HepG2 (cell line): Measurements from ENCODE around the gene CERT1. TPM values are rescaled to one million over a fixed set of nuclear protein-coding genes. Genes with fewer than 3 reads are reported as not detected.

ENCODE experiments used
- HMGXB3 ChIP-seq: sonication (generic); formaldehyde crosslinking; IDR thresholded peaks from 2 replicates; pipeline ENCODE4 v1.4.0; 2020; ENCODE audit warnings: missing genetic modification reagents, borderline replicate concordance
- MYPOP ChIP-seq: sonication (generic); formaldehyde crosslinking; IDR thresholded peaks from 2 replicates; pipeline ENCODE4 v1.8.1; 2023; ENCODE audit warnings: mild to moderate bottlenecking, moderate library complexity, missing genetic modification reagents
- REL ChIP-seq: sonication (generic); formaldehyde crosslinking; conservative IDR thresholded peaks from 2 replicates; pipeline ENCODE4 v1.8.0; 2022; ENCODE audit warnings: mild to moderate bottlenecking, missing genetic modification reagents, moderate library complexity
- SP140L ChIP-seq: sonication (generic); formaldehyde crosslinking; IDR thresholded peaks from 2 replicates; pipeline ENCODE4 v1.4.0; 2020; ENCODE audit warnings: missing genetic modification reagents, borderline replicate concordance
- THAP11 ChIP-seq: IDR thresholded peaks from 2 replicates; pipeline ENCODE4 v1.6.1; 2016; ENCODE audit warnings: missing biosample characterization, missing genetic modification reagents
- U2AF2 ChIP-seq: fragments of 200-400 bp; formaldehyde crosslinking; IDR thresholded peaks from 2 replicates; pipeline ENCODE4 v1.6.1; 2017; ENCODE audit warnings: low read depth, mild to moderate bottlenecking, low read length
- ZHX1 ChIP-seq: sonication (generic); formaldehyde crosslinking; IDR thresholded peaks from 2 replicates; pipeline ENCODE4 v1.8.1; 2022; ENCODE audit warnings: low read depth, mild to moderate bottlenecking, missing genetic modification reagents
- ZNF230 ChIP-seq: sonication (generic); formaldehyde crosslinking; IDR thresholded peaks from 2 replicates; pipeline ENCODE4 v1.4.0; 2020; ENCODE audit warnings: mild to moderate bottlenecking, missing genetic modification reagents
- ZNF343 ChIP-seq: sonication (generic); formaldehyde crosslinking; IDR thresholded peaks from 2 replicates; pipeline ENCODE4 v1.4.0; 2020; ENCODE audit warnings: mild to moderate bottlenecking, missing genetic modification reagents
- ZNF503 ChIP-seq: sonication (generic); formaldehyde crosslinking; IDR thresholded peaks from 2 replicates; pipeline ENCODE4 v1.4.0; 2020; ENCODE audit warnings: missing genetic modification reagents
- ZNF569 ChIP-seq: sonication (generic); formaldehyde crosslinking; IDR thresholded peaks from 2 replicates; pipeline ENCODE4 v1.5.0; 2020; ENCODE audit warnings: mild to moderate bottlenecking, missing genetic modification reagents, moderate library complexity, borderline replicate concordance
- ZNF710 ChIP-seq: sonication (generic); formaldehyde crosslinking; IDR thresholded peaks from 2 replicates; pipeline ENCODE4 v1.5.0; 2020; ENCODE audit warnings: mild to moderate bottlenecking, missing genetic modification reagents, borderline replicate concordance
- polyA plus RNA-seq, 8 experiments: library from polyadenylated mRNA; depleted of rRNA in 3 of 8; stranded (reverse) in 7 of 8; unstranded in 1 of 8; fragments of >200 nt; fragmentation: Illumina TruSeq in 4 of 8; extraction: Trizol in 4 of 8; gene quantifications; 2 replicates each; pipeline versions ENCODE4 v1.2.1 to v1.2.3, GENCODE V29; 2011 to 2016; ENCODE audit warnings: low read depth in 4 of 8, missing spikeins in 1 of 8, mixed read lengths in 1 of 8; ENCODE audit not compliant: insufficient read depth in 1 of 8
- total RNA-seq, 5 experiments: library from RNA; depleted of rRNA; stranded (reverse); fragments of >200 nt; fragmentation: Illumina TruSeq; extraction: Trizol; gene quantifications; 2 replicates each; pipeline ENCODE4 v1.2.3, GENCODE V29; 2016; ENCODE audit warnings: low read depth in 1 of 5

Gene CERT1
- total and polyA plus RNA-seq, 2 of the 13 experiments (the other 11 are each of a cell fraction or from before 2014, with no cell fraction given), result 8.2 to 12.7 TPM

GRCh38 chr5:75336615-75337336 is 174.7 kb downstream of the CERT1 start, which contains the start of gene HMGCR (continued):
- peak; percentile 83 for TF ChIP-seq HMGXB3 (CRISPR knock-in tag)
- TF ChIP-seq THAP11, result peak; percentile 85
- no peak for TF ChIP-seq ZNF710
- TF ChIP-seq REL, result peak; percentile 83; the same call in 1 of the 2 replicates
- no peak for TF ChIP-seq ZNF569 (CRISPR knock-in tag)
- peak; percentile 54; the same call in 1 of the 2 replicates for TF ChIP-seq ZNF343
- peak; percentile 79; the same call in 1 of the 2 replicates for TF ChIP-seq ZNF230 (CRISPR knock-in tag)
- TF ChIP-seq MYPOP (CRISPR knock-in tag), result peak; percentile 55
- TF ChIP-seq SP140L, result no peak
- peak; percentile 93 for TF ChIP-seq ZHX1 (CRISPR knock-in tag)
- TF ChIP-seq ZNF503, result peak; percentile 13; the same call in 1 of the 2 replicates
- peak; percentile 98 for TF ChIP-seq U2AF2
